ENCODE results near the gene C1S.

DNA sequence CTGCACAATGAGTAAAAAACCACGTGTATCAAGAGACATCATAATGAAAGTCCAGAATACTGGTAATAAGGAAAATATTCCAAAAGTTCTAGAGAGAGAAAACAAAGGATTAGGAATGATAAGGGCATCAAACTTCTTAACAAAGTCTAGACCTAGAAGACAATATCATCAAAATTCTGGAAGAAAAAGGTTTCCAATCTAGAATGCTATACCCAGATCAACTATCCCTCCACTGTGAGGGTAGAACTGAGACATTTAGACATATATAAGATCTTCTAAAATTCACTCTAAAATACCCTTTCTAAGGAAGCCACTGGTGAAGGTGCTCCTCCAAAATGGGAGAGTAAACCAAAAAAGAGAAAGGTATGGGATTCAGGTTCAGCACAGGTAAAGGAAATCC is 45.6 kb downstream of the C1S start:
- TF ChIP-seq POLR2AphosphoS5 (IDR thresholded peaks at IDR 0.05; ENCODE audit: insufficient read depth, low read depth, low read length) (no peak), EZH2 (IDR thresholded peaks at IDR 0.05; ENCODE audit: borderline replicate concordance, low read depth, low read length, severe bottlenecking) (no peak), POLR2A (IDR thresholded peaks at IDR 0.05; ENCODE audit: low read depth, low read length) (no peak), FOS (IDR thresholded peaks at IDR 0.05; ENCODE audit: borderline replicate concordance, insufficient read depth, low read length) (no peak), JUN (IDR thresholded peaks at IDR 0.05; ENCODE audit: borderline replicate concordance, insufficient read depth, insufficient read length, low read depth) (no peak), MYC (IDR thresholded peaks at IDR 0.05; ENCODE audit: low read depth, low read length) (no peak)
- TF ChIP-seq, protein P1, sequence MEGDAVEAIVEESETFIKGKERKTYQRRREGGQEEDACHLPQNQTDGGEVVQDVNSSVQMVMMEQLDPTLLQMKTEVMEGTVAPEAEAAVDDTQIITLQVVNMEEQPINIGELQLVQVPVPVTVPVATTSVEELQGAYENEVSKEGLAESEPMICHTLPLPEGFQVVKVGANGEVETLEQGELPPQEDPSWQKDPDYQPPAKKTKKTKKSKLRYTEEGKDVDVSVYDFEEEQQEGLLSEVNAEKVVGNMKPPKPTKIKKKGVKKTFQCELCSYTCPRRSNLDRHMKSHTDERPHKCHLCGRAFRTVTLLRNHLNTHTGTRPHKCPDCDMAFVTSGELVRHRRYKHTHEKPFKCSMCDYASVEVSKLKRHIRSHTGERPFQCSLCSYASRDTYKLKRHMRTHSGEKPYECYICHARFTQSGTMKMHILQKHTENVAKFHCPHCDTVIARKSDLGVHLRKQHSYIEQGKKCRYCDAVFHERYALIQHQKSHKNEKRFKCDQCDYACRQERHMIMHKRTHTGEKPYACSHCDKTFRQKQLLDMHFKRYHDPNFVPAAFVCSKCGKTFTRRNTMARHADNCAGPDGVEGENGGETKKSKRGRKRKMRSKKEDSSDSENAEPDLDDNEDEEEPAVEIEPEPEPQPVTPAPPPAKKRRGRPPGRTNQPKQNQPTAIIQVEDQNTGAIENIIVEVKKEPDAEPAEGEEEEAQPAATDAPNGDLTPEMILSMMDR (IDR thresholded peaks at IDR 0.05; ENCODE audit: extremely low read depth in 1 of 2, insufficient read depth in 1 of 2, low read depth in 1 of 2, low read length in 2 of 2), result no peak
- TF ChIP-seq, protein P2, sequence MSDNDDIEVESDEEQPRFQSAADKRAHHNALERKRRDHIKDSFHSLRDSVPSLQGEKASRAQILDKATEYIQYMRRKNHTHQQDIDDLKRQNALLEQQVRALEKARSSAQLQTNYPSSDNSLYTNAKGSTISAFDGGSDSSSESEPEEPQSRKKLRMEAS (IDR thresholded peaks at IDR 0.05; ENCODE audit: insufficient read depth, insufficient read length), result no peak

All from endothelial cell of umbilical vein (primary cell).